ENCODE results near the gene SPDYA.

The SPDYA gene

GRCh38 chr2:28828382-28828781, 17.7 kb downstream of the SPDYA start:
- DNase-seq = no peak

- DNase-seq = no peak
These were observed 23.3 kb downstream of the SPDYA start for GRCh38 chr2:28833740-28834470.

GRCh38 chr2:28835781-28836180, 25.1 kb downstream of the SPDYA start:
- DNase-seq = no peak

GRCh38 chr2:28838971-28839370, 28.3 kb downstream of the SPDYA start:
- no peak for DNase-seq

- DNase-seq = no peak
These were observed 31.4 kb downstream of the SPDYA start for GRCh38 chr2:28842042-28842441.

- DNase-seq = no peak
These were observed 44.6 kb downstream of the SPDYA start for GRCh38 chr2:28855193-28855592.

- DNase-seq = no peak
These were observed 45.3 kb downstream of the SPDYA start for GRCh38 chr2:28855977-28856376.

GRCh38 chr2:28868611-28869010, 58.0 kb downstream of the SPDYA start:
- no peak for DNase-seq

GRCh38 chr2:28869494-28870145, 59.0 kb downstream of the SPDYA start:
- DNase-seq = no peak

GRCh38 chr2:28870146-28870891, 59.7 kb downstream of the SPDYA start, which contains the start of gene TRMT61B:
TRMT61B (minus strand) TSS chr2:28870309; CDS start chr2:28870277, 32 bp downstream.
- peak; percentile 99 for DNase-seq

- DNase-seq = no peak
These were observed 61.0 kb downstream of the SPDYA start for GRCh38 chr2:28871620-28872019.

GRCh38 chr2:28880193-28880592, 69.6 kb downstream of the SPDYA start:
- no peak for DNase-seq

- DNase-seq = no peak
These were observed 82.9 kb downstream of the SPDYA start for GRCh38 chr2:28893488-28893887.

- DNase-seq = peak; percentile 98
These were observed 84.0 kb downstream of the SPDYA start, which contains the start of gene WDR43 for GRCh38 chr2:28894470-28895188. WDR43 (plus strand) TSS chr2:28894667; CDS start chr2:28894699, 32 bp downstream.

- DNase-seq = peak; percentile 86
These were observed 84.7 kb downstream of the SPDYA start for GRCh38 chr2:28895189-28895893.

GRCh38 chr2:28896906-28897305, 86.3 kb downstream of the SPDYA start:
- no peak for DNase-seq

- no peak for DNase-seq
These were observed 87.4 kb downstream of the SPDYA start for GRCh38 chr2:28898048-28898447.
